GM19372 (cell line): ENCODE measurements around the gene CENPS.
"Not testable (repeated sequence)": the region's sequence is repeated elsewhere in the genome, so short reads cannot be mapped to it uniquely, and the experiment has no call there.

ENCODE experiments used
- ATAC-seq: cut with Tn5 transposase; IDR thresholded peaks from one replicate; pipeline ENCODE4 v1.9.1; 2021; ENCODE audit warnings: mild to moderate bottlenecking, low read depth, moderate library complexity; ENCODE audit not compliant: unreplicated experiment

Gene CENPS

GRCh38 chr1:10418741-10419140, 11.5 kb upstream of the CENPS start:
- not testable (repeated sequence) for ATAC-seq

GRCh38 chr1:10419351-10419750, 10.9 kb upstream of the CENPS start:
- no peak for ATAC-seq

GRCh38 chr1:10421637-10422036, 8.6 kb upstream of the CENPS start:
- ATAC-seq = no peak

GRCh38 chr1:10424034-10424433, 6.2 kb upstream of the CENPS start:
- no peak for ATAC-seq

GRCh38 chr1:10424651-10425050, 5.6 kb upstream of the CENPS start:
- no peak for ATAC-seq

GRCh38 chr1:10425826-10426534, 4.3 kb upstream of the CENPS start:
- not testable (repeated sequence) for ATAC-seq

GRCh38 chr1:10426535-10426848, 3.7 kb upstream of the CENPS start:
- ATAC-seq = not testable (repeated sequence)

- no peak for ATAC-seq
Observed at GRCh38 chr1:10428984-10429383, 1.2 kb upstream of the CENPS start.

GRCh38 chr1:10429868-10430215, 391 bp upstream of the CENPS start:
- no peak for ATAC-seq

GRCh38 chr1:10431070-10431730, 967 bp downstream of the CENPS start:
- ATAC-seq = no peak

- ATAC-seq = no peak
Observed at GRCh38 chr1:10432910-10433700, 2.9 kb downstream of the CENPS start.

GRCh38 chr1:10433790-10434189, 3.6 kb downstream of the CENPS start:
- ATAC-seq = no peak

GRCh38 chr1:10434590-10434989, 4.4 kb downstream of the CENPS start:
- ATAC-seq = no peak

- ATAC-seq = no peak
Observed at GRCh38 chr1:10437052-10437451, 6.8 kb downstream of the CENPS start.

- ATAC-seq = no peak
Observed at GRCh38 chr1:10438677-10439163, 8.5 kb downstream of the CENPS start.

- ATAC-seq = no peak
Observed at GRCh38 chr1:10440305-10440704, 10.1 kb downstream of the CENPS start.

- no peak for ATAC-seq
Observed at GRCh38 chr1:10440794-10441193, 10.6 kb downstream of the CENPS start.

- ATAC-seq = no peak
Observed at GRCh38 chr1:10444248-10444647, 14.0 kb downstream of the CENPS start.

GRCh38 chr1:10444795-10445397, 14.7 kb downstream of the CENPS start:
- ATAC-seq = no peak

- no peak for ATAC-seq
Observed at GRCh38 chr1:10446790-10447422, 16.7 kb downstream of the CENPS start.

GRCh38 chr1:10449751-10450150, 19.5 kb downstream of the CENPS start, which contains the start of gene CORT:
CORT (plus strand) TSS chr1:10450031; CDS start chr1:10450224, 193 bp downstream.
- no peak for ATAC-seq
